ENCODE data around the gene RGS21.

DNA sequence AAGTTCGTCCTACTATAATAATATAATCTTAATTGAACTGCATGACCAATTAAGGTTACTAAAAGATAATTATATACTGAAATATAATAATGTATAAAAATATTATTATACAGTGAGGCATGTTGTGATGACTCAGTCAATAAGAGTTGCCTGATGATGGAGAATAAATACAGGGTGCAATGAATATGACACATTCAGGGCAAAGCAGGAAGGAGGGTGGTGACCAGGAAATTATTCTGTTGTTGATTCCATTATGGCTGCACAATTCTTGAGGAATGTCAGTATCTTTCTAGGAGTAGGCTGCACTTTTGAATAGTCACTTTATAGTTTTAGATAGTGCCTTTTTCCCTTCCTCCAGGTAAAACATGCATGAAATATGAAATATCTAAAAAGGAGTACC lies 46.4 kb upstream of the RGS21 start:
- TF ChIP-seq, protein P1, sequence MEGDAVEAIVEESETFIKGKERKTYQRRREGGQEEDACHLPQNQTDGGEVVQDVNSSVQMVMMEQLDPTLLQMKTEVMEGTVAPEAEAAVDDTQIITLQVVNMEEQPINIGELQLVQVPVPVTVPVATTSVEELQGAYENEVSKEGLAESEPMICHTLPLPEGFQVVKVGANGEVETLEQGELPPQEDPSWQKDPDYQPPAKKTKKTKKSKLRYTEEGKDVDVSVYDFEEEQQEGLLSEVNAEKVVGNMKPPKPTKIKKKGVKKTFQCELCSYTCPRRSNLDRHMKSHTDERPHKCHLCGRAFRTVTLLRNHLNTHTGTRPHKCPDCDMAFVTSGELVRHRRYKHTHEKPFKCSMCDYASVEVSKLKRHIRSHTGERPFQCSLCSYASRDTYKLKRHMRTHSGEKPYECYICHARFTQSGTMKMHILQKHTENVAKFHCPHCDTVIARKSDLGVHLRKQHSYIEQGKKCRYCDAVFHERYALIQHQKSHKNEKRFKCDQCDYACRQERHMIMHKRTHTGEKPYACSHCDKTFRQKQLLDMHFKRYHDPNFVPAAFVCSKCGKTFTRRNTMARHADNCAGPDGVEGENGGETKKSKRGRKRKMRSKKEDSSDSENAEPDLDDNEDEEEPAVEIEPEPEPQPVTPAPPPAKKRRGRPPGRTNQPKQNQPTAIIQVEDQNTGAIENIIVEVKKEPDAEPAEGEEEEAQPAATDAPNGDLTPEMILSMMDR (IDR thresholded peaks at IDR 0.05; ENCODE audit: poor library complexity) = no peak
- TF ChIP-seq EZH2 (IDR thresholded peaks at IDR 0.05; ENCODE audit: borderline replicate concordance) (no peak), EZH2phosphoT487 (IDR thresholded peaks at IDR 0.05; ENCODE audit: low read depth, severe bottlenecking, unreplicated experiment) (no peak)

Measured in hepatocyte (in vitro differentiated cells).